NCI-H774 (cell line): ENCODE results near the gene COX18.

ENCODE experiments used
- DNase-seq: peaks from one replicate; lab custom pipeline; 2025; lab: John Stamatoyannopoulos, UW

The COX18 gene

GRCh38 chr4:73053076-73053475 lies 16.4 kb downstream of the COX18 start:
- DNase-seq, result no peak

GRCh38 chr4:73051625-73052024 lies 17.9 kb downstream of the COX18 start:
- no peak for DNase-seq

- DNase-seq, result no peak
Observed at GRCh38 chr4:73045879-73046278, 23.6 kb downstream of the COX18 start.

DNA sequence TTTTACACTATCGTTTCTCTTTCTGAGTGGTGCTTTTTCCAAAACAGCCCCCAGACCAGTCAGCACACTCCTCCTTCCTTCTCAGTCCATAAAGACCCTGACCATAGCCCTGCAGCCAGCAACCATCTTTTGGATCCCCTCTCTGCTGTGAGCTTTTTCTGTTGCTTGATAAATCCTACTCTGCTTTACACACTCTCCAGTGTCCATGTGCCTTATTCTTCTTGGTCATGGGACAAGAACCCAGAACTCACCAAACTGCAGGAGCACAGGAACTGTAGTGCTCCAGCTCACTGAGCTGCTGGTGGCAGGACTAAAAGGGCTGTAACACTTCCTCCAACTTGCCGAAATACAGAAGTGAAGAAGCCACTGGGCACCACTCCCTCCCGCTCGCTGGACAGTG lies 32.5 kb downstream of the COX18 start:
- no peak for DNase-seq

GRCh38 chr4:73036123-73036522 lies 33.4 kb downstream of the COX18 start:
- no peak for DNase-seq

DNA sequence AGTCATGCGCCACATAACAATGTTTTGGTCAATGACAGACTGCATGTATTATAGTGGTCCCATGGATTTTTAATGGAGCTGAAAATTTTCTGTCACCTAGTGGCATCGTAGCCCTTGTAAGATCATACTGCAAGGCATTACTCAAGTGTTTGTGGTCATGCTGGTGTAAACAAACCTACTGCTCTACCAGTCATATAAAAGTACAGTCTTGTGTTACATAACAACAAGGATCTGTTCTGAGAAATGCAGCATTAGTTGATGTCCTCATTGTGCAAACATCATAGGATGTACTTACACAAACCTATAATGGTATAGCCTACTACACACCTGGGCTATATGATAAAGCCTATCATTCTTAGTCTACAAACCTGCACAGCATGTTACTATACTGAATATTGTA lies 34.6 kb downstream of the COX18 start:
- DNase-seq, result no peak

GRCh38 chr4:73028621-73029020 lies 40.9 kb downstream of the COX18 start:
- DNase-seq, result no peak

DNA sequence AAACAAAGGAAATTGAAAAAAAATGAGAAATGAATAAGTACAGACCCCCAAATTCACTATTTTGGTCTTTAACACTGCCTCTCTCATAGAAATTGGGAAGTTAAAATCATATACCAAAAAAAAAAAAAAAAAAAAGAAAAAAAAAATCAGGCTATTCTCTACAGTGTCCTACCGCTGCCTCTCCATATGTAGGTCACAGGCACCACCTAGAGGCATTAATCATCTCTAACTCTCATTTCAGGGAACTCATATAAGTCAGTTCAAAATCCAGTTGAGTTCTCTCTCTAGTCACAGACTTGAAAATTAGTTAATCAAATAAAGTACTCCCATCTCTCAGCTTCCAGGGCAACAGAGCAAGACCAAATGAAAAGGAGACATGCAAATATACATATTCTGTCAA lies 47.9 kb downstream of the COX18 start:
- DNase-seq, result no peak

DNA sequence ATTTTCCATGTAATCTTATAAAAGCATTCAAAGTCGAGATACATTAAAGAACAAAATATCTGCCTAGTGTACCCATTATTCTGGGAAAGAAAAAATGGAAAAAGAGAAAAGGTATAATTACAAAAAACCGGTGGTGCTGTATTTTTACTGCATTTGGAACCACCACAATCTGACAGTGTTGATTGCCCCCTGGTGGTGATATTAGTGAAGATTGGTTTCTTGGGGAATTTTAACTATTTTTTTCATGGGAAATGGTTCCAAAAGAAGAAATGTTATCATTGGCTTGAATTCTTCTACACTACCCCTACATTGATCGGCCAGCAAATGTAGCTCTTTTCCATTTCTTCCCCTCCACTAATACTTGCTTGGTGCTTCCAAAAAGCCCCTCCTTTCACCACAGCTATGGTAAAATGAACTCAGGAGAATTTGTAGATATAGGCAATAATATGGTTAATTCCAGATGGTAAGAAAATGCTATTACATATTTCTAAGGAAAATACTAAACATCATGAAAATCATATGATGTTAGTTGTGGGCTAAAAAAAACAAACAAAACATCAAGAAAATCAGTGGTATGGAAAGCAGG lies 50.0 kb downstream of the COX18 start:
- DNase-seq, result no peak

- no peak for DNase-seq
Observed at GRCh38 chr4:73018595-73018994, 50.9 kb downstream of the COX18 start.

DNA sequence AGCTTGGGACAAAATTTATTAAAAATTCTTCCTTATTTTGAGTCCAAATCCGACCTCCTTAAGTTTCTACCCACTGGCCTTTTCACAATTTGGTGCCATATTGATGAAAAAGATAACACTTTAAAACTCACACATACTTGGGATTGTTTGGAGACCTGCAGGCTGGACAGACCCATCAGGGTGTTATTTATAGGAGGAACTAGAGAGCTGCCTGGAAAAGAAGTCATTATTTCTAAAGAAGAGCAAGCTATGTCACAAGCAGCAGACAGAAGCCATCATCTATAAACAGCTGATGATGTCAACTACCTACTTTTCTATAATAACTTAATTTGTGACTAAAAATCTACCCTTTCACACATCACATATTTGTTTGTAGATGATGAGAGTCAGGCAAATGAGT lies 56.2 kb downstream of the COX18 start:
- no peak for DNase-seq

GRCh38 chr4:73012673-73013072 lies 56.8 kb downstream of the COX18 start:
- no peak for DNase-seq

GRCh38 chr4:73011629-73011985 lies 57.9 kb downstream of the COX18 start:
- DNase-seq, result no peak

DNA sequence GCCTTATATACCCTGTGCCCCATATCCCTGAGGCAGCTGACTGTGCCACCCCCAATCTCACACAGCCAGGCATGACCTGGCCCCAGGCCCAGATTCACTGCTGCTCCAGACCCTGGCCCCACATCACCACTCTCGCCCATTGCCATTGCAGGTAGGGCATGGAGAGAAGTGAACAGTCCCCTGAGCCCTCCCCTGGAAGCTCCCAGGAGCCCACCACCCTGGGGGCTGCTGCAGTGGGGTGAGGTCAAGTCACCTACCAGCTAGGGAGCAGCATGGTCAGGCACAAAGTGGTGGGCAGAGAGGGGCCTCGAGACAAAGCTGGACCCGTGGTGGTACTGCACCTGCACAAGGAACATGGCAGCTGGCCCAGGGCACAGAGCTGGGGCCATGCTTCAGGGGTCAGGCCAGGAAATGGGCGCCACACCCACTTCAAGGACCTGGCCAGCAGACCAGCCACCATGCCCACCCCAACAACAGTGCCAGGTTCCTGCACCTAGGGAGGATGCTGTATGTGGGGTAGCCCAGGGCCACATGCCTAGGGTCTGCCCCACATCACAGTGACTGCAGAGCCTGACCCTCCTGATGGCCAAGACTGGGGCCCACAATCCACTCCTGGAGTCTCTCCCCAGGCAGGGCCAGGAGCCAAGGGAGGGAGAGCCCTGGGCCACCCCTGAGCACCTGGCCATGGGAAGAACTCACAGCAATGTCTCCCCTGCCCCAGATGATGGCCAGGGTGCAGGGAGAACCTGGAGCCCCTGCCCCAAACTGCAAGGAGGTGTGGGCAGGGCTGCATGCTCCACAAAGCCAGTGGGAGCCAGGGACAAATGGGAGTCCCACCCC lies 58.5 kb downstream of the COX18 start:
- DNase-seq, result no peak

GRCh38 chr4:73007526-73008100 lies 61.9 kb downstream of the COX18 start:
- DNase-seq, result no peak

DNA sequence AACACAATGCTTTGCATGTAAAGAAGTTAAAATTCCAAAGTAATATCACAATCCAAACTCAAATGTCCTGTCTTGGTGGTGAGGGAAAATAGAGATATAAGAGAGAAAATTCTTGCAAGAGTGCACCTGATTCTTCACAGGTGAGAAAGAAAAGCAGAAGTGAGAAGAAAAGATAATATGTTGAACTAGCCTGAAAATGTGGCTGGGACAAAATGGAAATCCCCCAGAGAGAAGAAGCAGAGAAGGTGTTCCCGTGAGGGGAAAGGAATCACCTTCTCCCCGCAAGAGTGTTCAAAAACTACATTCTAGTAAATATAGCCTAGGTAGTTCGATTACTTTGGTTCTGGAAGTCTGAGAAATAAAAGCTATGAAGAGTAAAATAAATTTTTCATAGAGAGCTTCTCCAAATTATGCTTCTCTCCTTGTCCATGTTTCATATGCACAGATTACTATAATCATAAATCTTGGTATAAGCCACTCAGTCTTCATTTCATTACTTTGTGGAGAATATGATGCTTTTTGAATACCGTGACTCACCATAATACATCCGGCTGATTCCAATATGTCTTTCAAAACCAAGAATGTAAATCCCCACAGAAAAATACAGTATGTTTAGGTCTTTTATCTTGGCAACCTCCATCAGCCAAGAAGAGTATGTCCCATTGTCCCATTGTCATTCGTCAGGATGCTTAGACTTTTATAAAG lies 63.1 kb downstream of the COX18 start:
- no peak for DNase-seq

DNA sequence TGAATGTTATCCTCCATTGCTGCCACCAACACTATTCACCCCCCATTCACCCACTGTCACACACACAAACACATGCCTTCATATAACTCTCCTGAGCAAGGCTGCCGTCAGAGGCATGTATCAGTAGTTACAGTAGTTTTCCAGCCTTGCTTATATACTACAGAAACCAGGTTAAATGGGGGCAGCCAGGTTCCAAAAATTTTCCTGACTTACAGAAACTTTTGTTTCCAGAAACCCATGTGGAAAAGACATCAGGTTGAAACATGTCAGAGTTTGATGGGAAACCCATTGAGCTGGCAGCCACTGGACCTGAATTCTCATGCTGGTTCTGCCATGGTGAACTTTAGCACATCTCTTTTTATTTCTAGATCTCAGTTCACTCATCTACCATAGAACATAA lies 64.0 kb downstream of the COX18 start:
- DNase-seq, result no peak
